ENCODE results near the gene STOML3.

The STOML3 gene, protein sequence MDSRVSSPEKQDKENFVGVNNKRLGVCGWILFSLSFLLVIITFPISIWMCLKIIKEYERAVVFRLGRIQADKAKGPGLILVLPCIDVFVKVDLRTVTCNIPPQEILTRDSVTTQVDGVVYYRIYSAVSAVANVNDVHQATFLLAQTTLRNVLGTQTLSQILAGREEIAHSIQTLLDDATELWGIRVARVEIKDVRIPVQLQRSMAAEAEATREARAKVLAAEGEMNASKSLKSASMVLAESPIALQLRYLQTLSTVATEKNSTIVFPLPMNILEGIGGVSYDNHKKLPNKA

DNA sequence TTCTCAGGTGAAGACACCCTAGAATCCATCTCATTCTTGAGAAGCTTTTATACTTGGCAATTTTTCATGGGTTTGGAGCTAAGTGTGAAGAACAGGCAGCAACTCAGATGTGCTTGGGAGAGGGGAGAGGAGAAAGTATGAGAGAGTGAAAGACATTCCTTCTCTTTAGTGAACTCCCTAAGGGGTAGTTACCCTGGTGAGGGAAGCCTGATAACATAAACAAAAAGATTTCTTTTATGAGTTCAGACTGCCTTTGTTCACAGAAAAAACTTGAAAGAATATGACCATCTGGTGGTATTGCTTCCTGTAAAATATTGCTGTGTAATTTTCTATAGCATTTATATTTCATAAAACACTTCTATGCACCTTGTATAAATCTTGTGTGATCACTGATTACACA lies at the start of gene STOML3:
TSS of gene STOML3 (minus strand) at position 139 of the 400 bp plus-strand sequence. CDS start at position 29, 110 bp downstream.
- no peak for DNase-seq (ENCODE audit: low spot score)
- no peak for TF ChIP-seq CTCF (IDR thresholded peaks at IDR 0.05; ENCODE audit: extremely low read depth, insufficient read depth, missing control alignments)

DNA sequence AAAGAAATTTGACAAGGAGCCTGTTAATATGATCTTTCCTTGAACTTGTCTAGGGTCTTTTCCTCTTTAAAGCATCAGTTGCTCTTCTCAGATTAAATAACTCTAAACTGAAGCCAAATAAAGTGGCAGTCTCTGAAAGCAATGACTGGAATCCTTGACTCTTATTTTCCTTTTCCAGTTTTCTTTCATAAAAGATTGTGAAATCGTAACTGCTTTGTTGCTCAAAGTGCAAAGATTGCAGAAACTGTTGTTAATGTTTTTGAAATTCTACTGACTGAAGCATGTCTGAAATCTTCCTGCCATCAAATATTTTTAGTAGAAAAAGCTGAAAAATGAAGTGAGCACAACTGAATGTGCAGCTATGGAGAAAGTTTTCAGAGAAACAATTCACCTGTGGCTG lies 49.6 kb upstream of the STOML3 start:
- no peak for DNase-seq (ENCODE audit: low spot score)
- in situ Hi-C loops (cut with MboI; ENCODE audit: low pct_unique_long_range_greater_than_20kb, low sequenced_read_pairs, unreplicated experiment), result no loop called here
- TF ChIP-seq CTCF (IDR thresholded peaks at IDR 0.05; ENCODE audit: extremely low read depth, insufficient read depth, missing control alignments), result no peak

More for the DNA sequence above, at the start of gene STOML3:
- in situ Hi-C loops (cut with MboI; ENCODE audit: low pct_unique_long_range_greater_than_20kb, low sequenced_read_pairs, unreplicated experiment), result no loop called here

DNA sequence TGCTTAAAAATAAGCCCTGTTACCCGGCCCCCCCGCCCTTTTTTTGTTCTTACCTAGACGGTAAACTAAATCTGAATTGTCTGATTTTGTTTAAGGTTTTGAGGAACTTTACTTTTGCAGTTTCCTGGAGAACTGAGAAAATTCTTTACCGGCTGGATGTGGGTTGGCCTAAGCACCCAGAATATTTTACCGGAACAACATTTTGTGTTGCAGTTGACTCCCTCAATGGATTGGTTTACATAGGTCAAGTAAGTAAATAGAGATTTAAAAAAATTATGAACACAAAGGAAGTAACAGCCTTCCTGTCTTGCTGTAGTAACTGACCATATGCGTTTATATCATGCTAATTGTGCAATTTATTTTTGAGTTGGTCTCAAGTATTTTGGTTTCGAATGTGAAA lies 48.4 kb upstream of the STOML3 start:
- DNase-seq (ENCODE audit: low spot score), result no peak
- TF ChIP-seq CTCF (IDR thresholded peaks at IDR 0.05; ENCODE audit: extremely low read depth, insufficient read depth, missing control alignments), result no peak
- in situ Hi-C loops (cut with MboI; ENCODE audit: low pct_unique_long_range_greater_than_20kb, low sequenced_read_pairs, unreplicated experiment), result no loop called here

DNA sequence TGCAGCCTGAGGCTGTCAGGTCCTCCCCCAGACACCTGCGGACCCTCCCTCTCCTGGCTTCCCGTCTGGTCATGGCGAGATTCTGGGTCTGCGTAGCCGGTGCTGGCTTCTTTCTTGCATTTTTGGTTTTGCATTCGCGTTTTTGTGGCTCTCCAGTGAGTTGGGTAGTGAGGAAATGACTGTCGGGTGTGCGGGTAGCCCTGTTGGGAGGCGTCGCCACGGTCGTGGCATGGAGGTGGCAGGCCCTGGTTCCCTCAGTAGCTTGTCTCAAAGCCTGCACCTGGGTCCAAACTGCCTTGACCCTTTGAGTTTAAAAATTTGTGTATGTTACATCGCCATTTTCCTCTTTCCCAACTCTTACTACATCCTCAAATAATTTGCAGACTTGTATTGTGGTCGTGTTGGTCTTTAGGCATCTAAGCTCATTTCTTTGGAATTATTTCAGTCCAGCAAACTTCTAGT lies 48.0 kb upstream of the STOML3 start:
- peak; percentile 25 for DNase-seq (ENCODE audit: low spot score)
- in situ Hi-C loops (cut with MboI; ENCODE audit: low pct_unique_long_range_greater_than_20kb, low sequenced_read_pairs, unreplicated experiment), result no loop called here

DNA sequence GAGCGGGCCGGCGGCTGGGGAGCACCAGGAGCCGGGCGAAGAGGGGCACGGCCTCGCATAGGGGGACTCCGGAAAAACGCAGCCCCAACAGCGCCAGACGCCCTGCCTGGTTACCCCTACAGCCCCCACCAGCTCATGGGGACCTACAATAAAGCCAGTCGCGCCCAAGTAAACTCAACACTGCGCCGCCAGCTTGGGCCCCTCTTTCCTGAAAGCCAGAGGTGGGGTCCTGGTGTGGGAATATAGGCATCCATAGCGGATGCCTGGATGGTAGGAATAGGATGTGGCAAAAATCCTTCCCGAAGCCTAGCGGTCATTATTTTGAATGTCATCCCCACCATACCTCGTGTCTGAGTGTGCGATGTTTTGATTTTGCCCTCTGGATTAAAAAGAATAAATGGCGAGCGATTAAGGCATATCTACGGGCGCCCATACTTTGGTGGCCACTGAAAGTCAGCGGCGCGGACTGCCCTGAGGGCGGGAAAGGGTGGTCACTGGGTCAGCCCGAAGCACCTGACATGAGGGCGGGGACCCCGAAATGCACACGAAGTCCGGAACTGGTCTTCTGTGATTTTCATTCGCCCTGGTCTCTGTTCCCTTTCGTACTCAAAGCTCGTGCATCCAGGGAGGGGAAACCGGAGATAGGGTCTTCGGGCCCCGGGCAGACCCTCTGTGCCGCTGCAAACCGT lies 47.4 kb upstream of the STOML3 start, which contains the start of the genes NHLRC3 and PROSER1:
TSS of gene NHLRC3 (plus strand) at position 577 of the 689 bp plus-strand sequence. CDS start 184 bp downstream, outside the sequence.
TSS of gene PROSER1 (minus strand) at position 210 of the 689 bp plus-strand sequence. CDS start 847 bp downstream, outside the sequence.
- in situ Hi-C loops (cut with MboI; ENCODE audit: low pct_unique_long_range_greater_than_20kb, low sequenced_read_pairs, unreplicated experiment), result no loop called here
- DNase-seq (ENCODE audit: low spot score), result peak; percentile 78
- no peak for TF ChIP-seq CTCF (IDR thresholded peaks at IDR 0.05; ENCODE audit: extremely low read depth, insufficient read depth, missing control alignments)

More for the DNA sequence above, 48.0 kb upstream of the STOML3 start:
- no peak for TF ChIP-seq CTCF (IDR thresholded peaks at IDR 0.05; ENCODE audit: extremely low read depth, insufficient read depth, missing control alignments)

DNA sequence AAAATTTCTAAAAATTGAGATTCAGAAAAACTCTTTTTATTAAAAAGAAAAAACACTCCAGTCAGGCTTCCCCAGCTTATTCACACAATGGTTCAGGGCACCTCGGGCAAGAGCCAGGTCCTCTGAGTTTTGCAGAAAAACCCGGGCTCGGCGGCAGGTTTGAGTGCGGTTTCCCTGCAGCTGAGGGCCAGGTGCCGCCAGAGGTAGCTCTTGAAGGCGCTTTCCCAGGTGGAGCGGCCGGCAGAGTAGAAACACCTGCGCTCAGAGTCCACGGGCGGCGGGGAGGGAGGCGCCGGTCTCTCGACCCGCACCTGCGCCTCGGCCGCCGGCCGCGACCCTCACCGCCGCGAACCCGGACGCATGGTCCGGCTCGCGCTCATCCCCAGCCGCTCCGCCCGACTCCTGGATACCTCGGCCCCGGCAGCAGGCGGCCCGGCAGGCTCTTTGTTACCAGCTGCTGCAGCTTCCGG lies 46.8 kb upstream of the STOML3 start:
- in situ Hi-C loops (cut with MboI; ENCODE audit: low pct_unique_long_range_greater_than_20kb, low sequenced_read_pairs, unreplicated experiment), result no loop called here
- DNase-seq (ENCODE audit: low spot score), result no peak
- no peak for TF ChIP-seq CTCF (IDR thresholded peaks at IDR 0.05; ENCODE audit: extremely low read depth, insufficient read depth, missing control alignments)
